K562 (cell line): ENCODE results near the gene RALB. TPM values are rescaled to one million over a fixed set of nuclear protein-coding genes. Genes with fewer than 3 reads are reported as not detected.

ENCODE experiments used
- ELK1 ChIP-seq: sonication (generic); formaldehyde crosslinking; IDR thresholded peaks from 2 replicates; pipeline ENCODE4 v1.8.1; 2022; ENCODE audit warnings: missing genetic modification reagents
- ILF3 ChIP-seq: fragments of 450-650 bp; IDR thresholded peaks from 2 replicates; pipeline ENCODE4 v1.6.1; 2018; ENCODE audit warnings: antibody characterized with exemption, mild to moderate bottlenecking, moderate library complexity, borderline replicate concordance
- KLF10 ChIP-seq: fragments of 250-450 bp; sonication (Bioruptor Pico); IDR thresholded peaks from 2 replicates; pipeline ENCODE4 v1.6.1; 2021; ENCODE audit warnings: matching md5 sums
- NR2C2 ChIP-seq, 2 experiments: fragments of 200-800 bp in 1 of 2; sonication (Bioruptor generic) in 1 of 2; sonication (generic) in 1 of 2; formaldehyde crosslinking in 1 of 2; IDR thresholded peaks; 2 replicates each; pipeline versions ENCODE4 v1.6.1 to v1.8.0; 2016 to 2022; ENCODE audit warnings: mild to moderate bottlenecking in 1 of 2, missing compliant biosample characterization in 1 of 2, missing genetic modification characterization in 1 of 2, missing genetic modification reagents in 1 of 2
- SMARCA5 ChIP-seq: fragments of 450-650 bp; IDR thresholded peaks from 2 replicates; pipeline ENCODE4 v1.6.1; 2016
- ZFPM2 ChIP-seq: fragments of 250-450 bp; sonication (Bioruptor Pico); IDR thresholded peaks from 2 replicates; pipeline ENCODE4 v1.5.1; 2022; ENCODE audit warnings: mild to moderate bottlenecking
- polyA plus RNA-seq, 8 experiments: library from polyadenylated mRNA; depleted of rRNA in 4 of 8; stranded (reverse) in 5 of 8; unstranded in 3 of 8; fragments of >200 nt; fragmentation: Nextera tagmentation in 2 of 8; fragmentation: Illumina TruSeq in 1 of 8; extraction: Ambion mirVana in 2 of 8; extraction: Trizol in 1 of 8; gene quantifications; 2 replicates each; pipeline versions ENCODE4 v1.2.1 to v1.2.3, GENCODE V29; 2011 to 2014; ENCODE audit warnings: inconsistent platforms in 1 of 8, missing spikeins in 1 of 8
- total RNA-seq, 7 experiments: library from RNA; depleted of rRNA in 6 of 7; stranded (reverse); fragments of >200 nt in 6 of 7; fragmentation: Illumina TruSeq in 2 of 7; extraction: Trizol in 2 of 7; gene quantifications; 2 replicates each; pipeline versions ENCODE4 v1.2.1 to v1.2.3, GENCODE V29; 2011 to 2021; ENCODE audit warnings: low replicate concordance in 1 of 7
- TF ChIP-seq, protein P1 (sequence below): fragments of 450-650 bp; IDR thresholded peaks from 2 replicates; pipeline ENCODE4 v1.6.1; 2018; ENCODE audit warnings: mild to moderate bottlenecking, low read depth; ENCODE audit not compliant: partially characterized antibody
- TF ChIP-seq, protein P2 (sequence below): sonication (generic); formaldehyde crosslinking; IDR thresholded peaks from 2 replicates; pipeline ENCODE4 v1.9.0; 2022; ENCODE audit warnings: mild to moderate bottlenecking, missing genetic modification reagents
- TF ChIP-seq, protein P3 (sequence below): fragments of 250-450 bp; sonication (Bioruptor Pico); IDR thresholded peaks from 2 replicates; pipeline ENCODE4 v1.4.0; 2020; ENCODE audit warnings: mild to moderate bottlenecking, moderate library complexity
- TF ChIP-seq, protein P4 (sequence below), 2 experiments: fragments of 450-650 bp; formaldehyde crosslinking in 1 of 2; IDR thresholded peaks; 2 replicates each; pipeline versions ENCODE4 v1.4.0 to v1.6.1; 2014 to 2020; ENCODE audit warnings: mild to moderate bottlenecking in 2 of 2, borderline replicate concordance in 1 of 2, low read depth in 1 of 2

The RALB gene
- total and polyA plus RNA-seq, 9 of the 15 experiments (the other 6 are each of a cell fraction or from before 2014, with no cell fraction given), result 14.8 to 65.6 (median 38.4) TPM

GRCh38 chr2:120252225-120253020, at the start of gene RALB (continued):
- TF ChIP-seq ELK1 (CRISPR knock-in tag) (no peak), SMARCA5 (no peak), ZFPM2 (CRISPR knock-in tag) (no peak), NR2C2 (CRISPR knock-in tag; IDR thresholded peaks at IDR 0.05) (no peak), NR2C2 (tag; IDR thresholded peaks at IDR 0.05) (peak; percentile 29; the same call in 1 of the 2 replicates), KLF10 (CRISPR knock-in tag) (no peak), ILF3 (no peak)
- TF ChIP-seq, protein P1, sequence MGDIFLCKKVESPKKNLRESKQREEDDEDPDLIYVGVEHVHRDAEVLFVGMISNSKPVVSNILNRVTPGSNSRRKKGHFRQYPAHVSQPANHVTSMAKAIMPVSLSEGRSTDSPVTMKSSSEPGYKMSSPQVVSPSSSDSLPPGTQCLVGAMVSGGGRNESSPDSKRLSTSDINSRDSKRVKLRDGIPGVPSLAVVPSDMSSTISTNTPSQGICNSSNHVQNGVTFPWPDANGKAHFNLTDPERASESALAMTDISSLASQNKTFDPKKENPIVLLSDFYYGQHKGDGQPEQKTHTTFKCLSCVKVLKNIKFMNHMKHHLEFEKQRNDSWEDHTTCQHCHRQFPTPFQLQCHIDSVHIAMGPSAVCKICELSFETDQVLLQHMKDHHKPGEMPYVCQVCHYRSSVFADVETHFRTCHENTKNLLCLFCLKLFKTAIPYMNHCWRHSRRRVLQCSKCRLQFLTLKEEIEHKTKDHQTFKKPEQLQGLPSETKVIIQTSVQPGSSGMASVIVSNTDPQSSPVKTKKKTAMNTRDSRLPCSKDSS, result no peak
- TF ChIP-seq, protein P2, sequence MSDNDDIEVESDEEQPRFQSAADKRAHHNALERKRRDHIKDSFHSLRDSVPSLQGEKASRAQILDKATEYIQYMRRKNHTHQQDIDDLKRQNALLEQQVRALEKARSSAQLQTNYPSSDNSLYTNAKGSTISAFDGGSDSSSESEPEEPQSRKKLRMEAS (CRISPR knock-in tag), result no peak
- TF ChIP-seq, protein P3, sequence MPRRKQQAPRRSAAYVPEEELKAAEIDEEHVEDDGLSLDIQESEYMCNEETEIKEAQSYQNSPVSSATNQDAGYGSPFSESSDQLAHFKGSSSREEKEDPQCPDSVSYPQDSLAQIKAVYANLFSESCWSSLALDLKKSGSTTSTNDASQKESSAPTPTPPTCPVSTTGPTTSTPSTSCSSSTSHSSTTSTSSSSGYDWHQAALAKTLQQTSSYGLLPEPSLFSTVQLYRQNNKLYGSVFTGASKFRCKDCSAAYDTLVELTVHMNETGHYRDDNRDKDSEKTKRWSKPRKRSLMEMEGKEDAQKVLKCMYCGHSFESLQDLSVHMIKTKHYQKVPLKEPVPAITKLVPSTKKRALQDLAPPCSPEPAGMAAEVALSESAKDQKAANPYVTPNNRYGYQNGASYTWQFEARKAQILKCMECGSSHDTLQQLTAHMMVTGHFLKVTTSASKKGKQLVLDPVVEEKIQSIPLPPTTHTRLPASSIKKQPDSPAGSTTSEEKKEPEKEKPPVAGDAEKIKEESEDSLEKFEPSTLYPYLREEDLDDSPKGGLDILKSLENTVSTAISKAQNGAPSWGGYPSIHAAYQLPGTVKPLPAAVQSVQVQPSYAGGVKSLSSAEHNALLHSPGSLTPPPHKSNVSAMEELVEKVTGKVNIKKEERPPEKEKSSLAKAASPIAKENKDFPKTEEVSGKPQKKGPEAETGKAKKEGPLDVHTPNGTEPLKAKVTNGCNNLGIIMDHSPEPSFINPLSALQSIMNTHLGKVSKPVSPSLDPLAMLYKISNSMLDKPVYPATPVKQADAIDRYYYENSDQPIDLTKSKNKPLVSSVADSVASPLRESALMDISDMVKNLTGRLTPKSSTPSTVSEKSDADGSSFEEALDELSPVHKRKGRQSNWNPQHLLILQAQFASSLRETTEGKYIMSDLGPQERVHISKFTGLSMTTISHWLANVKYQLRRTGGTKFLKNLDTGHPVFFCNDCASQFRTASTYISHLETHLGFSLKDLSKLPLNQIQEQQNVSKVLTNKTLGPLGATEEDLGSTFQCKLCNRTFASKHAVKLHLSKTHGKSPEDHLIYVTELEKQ (CRISPR knock-in tag), result peak; percentile 23; the same call in 1 of the 2 replicates
- TF ChIP-seq, protein P4, sequence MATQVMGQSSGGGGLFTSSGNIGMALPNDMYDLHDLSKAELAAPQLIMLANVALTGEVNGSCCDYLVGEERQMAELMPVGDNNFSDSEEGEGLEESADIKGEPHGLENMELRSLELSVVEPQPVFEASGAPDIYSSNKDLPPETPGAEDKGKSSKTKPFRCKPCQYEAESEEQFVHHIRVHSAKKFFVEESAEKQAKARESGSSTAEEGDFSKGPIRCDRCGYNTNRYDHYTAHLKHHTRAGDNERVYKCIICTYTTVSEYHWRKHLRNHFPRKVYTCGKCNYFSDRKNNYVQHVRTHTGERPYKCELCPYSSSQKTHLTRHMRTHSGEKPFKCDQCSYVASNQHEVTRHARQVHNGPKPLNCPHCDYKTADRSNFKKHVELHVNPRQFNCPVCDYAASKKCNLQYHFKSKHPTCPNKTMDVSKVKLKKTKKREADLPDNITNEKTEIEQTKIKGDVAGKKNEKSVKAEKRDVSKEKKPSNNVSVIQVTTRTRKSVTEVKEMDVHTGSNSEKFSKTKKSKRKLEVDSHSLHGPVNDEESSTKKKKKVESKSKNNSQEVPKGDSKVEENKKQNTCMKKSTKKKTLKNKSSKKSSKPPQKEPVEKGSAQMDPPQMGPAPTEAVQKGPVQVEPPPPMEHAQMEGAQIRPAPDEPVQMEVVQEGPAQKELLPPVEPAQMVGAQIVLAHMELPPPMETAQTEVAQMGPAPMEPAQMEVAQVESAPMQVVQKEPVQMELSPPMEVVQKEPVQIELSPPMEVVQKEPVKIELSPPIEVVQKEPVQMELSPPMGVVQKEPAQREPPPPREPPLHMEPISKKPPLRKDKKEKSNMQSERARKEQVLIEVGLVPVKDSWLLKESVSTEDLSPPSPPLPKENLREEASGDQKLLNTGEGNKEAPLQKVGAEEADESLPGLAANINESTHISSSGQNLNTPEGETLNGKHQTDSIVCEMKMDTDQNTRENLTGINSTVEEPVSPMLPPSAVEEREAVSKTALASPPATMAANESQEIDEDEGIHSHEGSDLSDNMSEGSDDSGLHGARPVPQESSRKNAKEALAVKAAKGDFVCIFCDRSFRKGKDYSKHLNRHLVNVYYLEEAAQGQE (IDR thresholded peaks at IDR 0.05; ENCODE audit: borderline replicate concordance), result no peak
- TF ChIP-seq, protein P4 (CRISPR knock-in tag; IDR thresholded peaks at IDR 0.05; ENCODE audit: low read depth), result 0 out of 2 replicates have a peak, but pooled peaks have one; percentile 20
